Small intestine (tissue), 7 donors: ENCODE results near the gene SRMS. TPM values are rescaled to one million over a fixed set of nuclear protein-coding genes. Genes with fewer than 3 reads are reported as not detected.

Experiments used
- DNase-seq, 2 donors: peaks; one replicate each; pipeline versions ENCODE4 v3.0.0 to v3.0.0-alpha.2; 2013
- FAIRE-seq: peaks from 2 replicates; lab custom pipeline; 2012; peaks lifted over from hg19 to GRCh38; lab: Jason Lieb, UNC
- H3K27ac ChIP-seq, 3 donors: one replicate each; pipeline ENCODE4 v1.5.1; 2013; ENCODE audit warnings: low read length in 2 of 3, mild to moderate bottlenecking in 2 of 3, control low read depth in 1 of 3, inconsistent platforms in 1 of 3, low read depth in 1 of 3, moderate library complexity in 1 of 3
- H3K27me3 ChIP-seq, 3 donors: one replicate each; pipeline ENCODE4 v1.6.1; 2013; ENCODE audit warnings: low read length in 3 of 3, inconsistent platforms in 1 of 3; ENCODE audit not compliant: control insufficient read depth in 3 of 3, insufficient read depth in 3 of 3
- H3K36me3 ChIP-seq, 3 donors: one replicate each; pipeline ENCODE4 v1.6.1; 2013; ENCODE audit warnings: low read length in 3 of 3, inconsistent platforms in 1 of 3, low read depth in 1 of 3, mild to moderate bottlenecking in 1 of 3, moderate library complexity in 1 of 3; ENCODE audit not compliant: control insufficient read depth in 3 of 3, insufficient read depth in 2 of 3
- H3K4me1 ChIP-seq, 3 donors: one replicate each; pipeline ENCODE4 v1.6.1; 2013; ENCODE audit warnings: low read length in 2 of 3, inconsistent platforms in 1 of 3, low read depth in 1 of 3, mild to moderate bottlenecking in 1 of 3, moderate library complexity in 1 of 3; ENCODE audit not compliant: control insufficient read depth in 3 of 3, insufficient read depth in 2 of 3
- H3K4me3 ChIP-seq, 3 donors: one replicate each; pipeline ENCODE4 v1.5.1; 2013; ENCODE audit warnings: low read length in 3 of 3, control low read depth in 1 of 3, inconsistent platforms in 1 of 3, low read depth in 1 of 3, mild to moderate bottlenecking in 1 of 3, moderate library complexity in 1 of 3
- H3K9me3 ChIP-seq, 2 donors: one replicate each; pipeline ENCODE4 v1.6.1; 2013; ENCODE audit warnings: low read depth in 1 of 2, low read length in 1 of 2; ENCODE audit not compliant: control insufficient read depth in 2 of 2, insufficient read depth in 1 of 2
- WGBS, 3 donors: extraction: QIAGEN DNeasy Blood & Tissue Kit; methylation state at CpG; one replicate each; pipeline ENCODE4 v1.1.7; 2013; 5-methylcytosine and 5-hydroxymethylcytosine counted together
- polyA plus RNA-seq, 4 donors: library from polyadenylated mRNA; stranded (reverse) in 3 of 4; unstranded in 1 of 4; fragments of 200-250 nt in 3 of 4; fragments of 120-200 nt in 1 of 4; gene quantifications; one replicate each; pipeline versions ENCODE4 v1.2.1 to v1.2.3, GENCODE V29; 2013
- donor health status: healthy with polysubstance abuse.
- donor health status: control.
- donor health status: control.
- donor health status: Bipolar disorder and iron deficiency.
- donor health status: healthy.

SRMS gene
- polyA plus RNA-seq, 4 donors: 0.18 TPM; not detected in 3

DNA sequence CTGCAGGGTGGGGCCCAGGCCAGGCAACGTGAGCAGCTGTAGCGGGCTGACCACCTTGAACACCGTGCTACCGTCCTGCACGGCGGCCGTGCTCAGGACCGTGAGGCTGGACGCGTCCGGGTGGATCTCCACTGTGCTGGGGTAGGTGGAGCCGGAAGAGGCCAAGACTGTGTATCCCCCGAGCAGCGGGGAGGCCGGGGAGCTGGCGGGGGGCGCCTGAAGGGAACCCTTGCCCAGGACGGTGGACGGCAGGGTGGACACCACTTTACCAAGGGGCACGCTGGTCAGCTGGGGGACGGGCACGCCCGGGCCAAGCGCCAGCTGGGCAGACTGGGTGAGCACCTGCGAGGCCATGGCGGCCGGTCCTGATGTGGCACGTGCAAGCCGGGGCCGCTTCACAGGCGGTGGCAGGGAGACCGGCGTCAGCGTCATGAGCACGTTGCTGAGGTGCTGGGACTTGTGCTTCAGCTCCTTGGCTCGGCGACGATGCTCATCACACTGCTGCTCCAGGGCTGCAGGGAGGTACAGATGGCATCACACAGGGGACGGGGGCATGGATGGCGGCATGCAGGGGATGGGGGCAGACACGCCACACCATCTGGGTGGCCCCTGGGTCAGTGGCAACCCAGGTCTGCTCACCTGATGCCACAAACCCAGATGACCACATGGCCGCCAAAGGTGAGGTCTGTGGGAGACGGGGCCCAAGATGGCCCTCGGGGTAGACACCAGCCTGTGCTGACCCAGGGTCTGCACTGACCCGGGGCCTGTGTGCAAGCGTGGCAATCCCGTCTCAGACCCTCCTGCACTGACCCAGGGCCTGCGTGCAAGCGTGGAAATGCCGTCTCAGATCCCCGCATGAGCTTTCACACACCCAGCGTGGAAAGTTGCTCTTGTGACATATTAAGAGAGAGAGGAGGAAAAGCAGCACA, 42.9 kb upstream of the SRMS start:
- Histone ChIP-seq H3K36me3 (peaks cover 6 to 82% (median 10%) of the 10 kb centered on the region in 3 donors), H3K4me1 (no peaks in the 10 kb centered on the region), H3K27me3 (no peaks in the 10 kb centered on the region), H3K9me3 (no peaks in the 10 kb centered on the region), H3K4me3 (no peak overlapping the region), H3K27ac (no peak overlapping the region)
- WGBS, 3 donors: 91 to 94% (median 94%) methylated on average over 50 to 52 of the region's 52 CpGs
- DNase-seq (no peak), FAIRE-seq (no peak)

DNA sequence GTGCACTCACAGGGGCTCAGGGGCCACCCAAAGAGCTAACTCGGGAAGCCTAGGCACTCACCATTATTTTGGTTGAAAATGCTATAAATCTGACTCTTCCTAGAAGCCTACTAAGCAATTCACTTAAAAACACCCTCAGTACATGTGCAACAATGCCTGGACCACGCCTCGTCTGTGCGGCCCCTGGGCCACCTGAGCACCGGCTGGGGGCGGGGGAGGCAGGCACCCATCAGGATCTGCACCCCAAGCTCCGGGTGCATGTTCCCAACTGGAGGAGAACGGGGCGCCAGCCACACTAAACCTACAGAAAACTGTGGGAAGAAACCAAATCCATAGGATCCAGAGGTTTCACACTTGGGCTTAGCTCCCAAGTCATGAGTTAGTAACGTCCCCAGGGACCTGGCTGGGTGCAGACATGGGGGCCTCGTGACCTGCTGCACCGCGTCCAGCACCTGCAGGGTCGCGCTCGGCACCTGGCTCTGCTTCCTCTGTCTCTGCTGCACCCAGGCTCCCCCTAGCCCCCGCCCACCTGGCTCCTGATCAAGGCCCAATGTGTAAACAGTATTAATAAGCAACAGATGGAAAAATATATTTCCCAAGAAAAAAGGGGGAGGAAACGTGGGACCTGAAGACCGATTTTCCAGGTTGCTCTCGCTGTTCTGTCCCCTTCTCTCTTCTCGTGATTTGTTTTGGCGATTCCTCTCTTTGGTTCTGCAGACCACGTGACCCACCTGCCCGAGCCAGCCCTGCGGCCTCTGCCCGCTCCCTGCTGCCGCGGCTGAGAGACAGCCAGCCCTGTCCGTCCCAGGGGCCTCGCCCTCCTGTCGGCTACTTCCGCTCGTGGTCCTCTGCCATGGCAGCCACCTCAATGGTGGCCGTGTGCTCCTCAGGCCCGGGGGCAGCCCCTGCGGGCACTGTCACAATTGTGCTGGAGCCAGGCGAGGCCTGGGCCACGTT, 42.0 kb upstream of the SRMS start:
- no peak overlapping the region for H3K4me3 ChIP-seq
- 90 to 91% (median 90%) methylated on average over 37 to 38 of the region's 38 CpGs for WGBS, 3 donors
- no peak for DNase-seq
- H3K36me3 ChIP-seq: peaks cover 5 to 73% (median 6%) of the 10 kb centered on the region in 3 donors
- no peaks in the 10 kb centered on the region for H3K4me1 ChIP-seq
- H3K27ac ChIP-seq: no peak overlapping the region
- no peaks in the 10 kb centered on the region for H3K9me3 ChIP-seq
- no peaks in the 10 kb centered on the region for H3K27me3 ChIP-seq
- no peak for FAIRE-seq

DNA sequence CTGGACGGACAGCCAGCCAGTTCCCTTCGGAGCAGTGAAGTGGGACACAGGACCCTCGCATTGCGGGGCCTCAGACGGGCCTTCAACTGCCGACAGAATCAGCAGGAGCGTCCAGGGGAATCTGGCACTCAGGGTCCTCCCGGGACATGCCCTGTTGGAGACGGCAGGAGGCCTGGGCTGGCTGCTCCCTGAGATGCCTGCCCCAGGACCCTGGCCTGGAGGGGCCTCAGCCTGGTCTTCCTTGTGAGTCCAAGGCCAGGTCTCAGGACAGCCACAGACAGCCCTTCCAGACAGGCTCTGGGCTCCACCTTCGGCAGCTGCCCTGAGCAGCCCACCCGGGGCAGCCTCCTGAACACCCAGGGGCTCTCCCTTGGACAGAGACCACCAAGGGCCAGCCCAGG, 41.1 kb upstream of the SRMS start:
- no peak for FAIRE-seq
- 90 to 96% (median 93%) methylated on average over 11 of the region's 11 CpGs for WGBS, 3 donors

DNA sequence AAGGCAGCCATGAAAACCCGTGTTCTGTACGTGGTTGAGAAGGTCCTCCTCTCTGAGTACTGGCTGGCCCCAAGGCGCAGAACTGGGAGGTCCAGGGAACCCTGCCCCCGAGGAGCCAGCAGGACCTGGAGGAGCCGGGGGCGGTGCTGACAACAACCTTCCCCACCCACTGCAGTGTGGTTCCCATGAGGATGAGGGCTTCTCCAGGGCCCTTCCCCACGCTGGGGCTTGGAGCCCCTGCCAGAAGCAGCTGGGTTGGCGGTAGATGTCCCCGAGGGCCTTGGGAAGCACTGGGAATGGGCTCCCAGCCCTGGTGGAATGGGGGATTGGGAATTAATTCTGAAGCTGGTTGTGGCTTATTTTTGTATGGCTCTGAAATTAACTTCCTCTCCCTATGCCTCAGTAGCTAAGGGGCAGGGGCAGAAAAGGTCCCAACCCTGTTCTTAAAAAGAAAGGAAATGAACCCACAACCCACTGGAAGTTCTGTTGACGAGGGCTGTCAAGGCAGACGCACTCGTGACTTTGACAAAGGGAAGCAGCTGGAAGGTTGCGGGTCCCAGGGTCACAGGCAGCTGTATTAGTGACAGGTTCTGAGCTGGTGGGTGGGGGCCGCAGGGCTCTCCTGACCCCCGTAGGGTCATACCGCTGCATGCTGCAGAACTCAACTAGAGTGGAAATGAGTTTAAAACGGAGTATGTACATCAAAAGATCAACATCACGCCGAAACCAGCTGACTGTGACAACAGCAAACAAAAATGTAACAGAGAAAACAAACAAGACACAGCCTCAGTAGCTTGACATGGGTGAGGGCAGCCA, 40.4 kb upstream of the SRMS start:
- H3K9me3 ChIP-seq: no peaks in the 10 kb centered on the region
- H3K27ac ChIP-seq: no peak overlapping the region
- FAIRE-seq: no peak
- H3K4me1 ChIP-seq: no peaks in the 10 kb centered on the region
- H3K4me3 ChIP-seq: no peak overlapping the region
- H3K27me3 ChIP-seq: no peaks in the 10 kb centered on the region
- DNase-seq: no peak
- 70 to 78% (median 73%) methylated on average over 19 of the region's 19 CpGs for WGBS, 3 donors
- H3K36me3 ChIP-seq: peaks cover 5 to 59% (median 6%) of the 10 kb centered on the region in 3 donors

More for the DNA sequence above, 41.1 kb upstream of the SRMS start:
- H3K4me3 ChIP-seq: no peak overlapping the region
- no peak overlapping the region for H3K27ac ChIP-seq
- H3K4me1 ChIP-seq: no peaks in the 10 kb centered on the region
- H3K27me3 ChIP-seq: no peaks in the 10 kb centered on the region
- peaks cover 5 to 64% (median 6%) of the 10 kb centered on the region in 3 donors for H3K36me3 ChIP-seq
- H3K9me3 ChIP-seq: no peaks in the 10 kb centered on the region
- DNase-seq: no peak

DNA sequence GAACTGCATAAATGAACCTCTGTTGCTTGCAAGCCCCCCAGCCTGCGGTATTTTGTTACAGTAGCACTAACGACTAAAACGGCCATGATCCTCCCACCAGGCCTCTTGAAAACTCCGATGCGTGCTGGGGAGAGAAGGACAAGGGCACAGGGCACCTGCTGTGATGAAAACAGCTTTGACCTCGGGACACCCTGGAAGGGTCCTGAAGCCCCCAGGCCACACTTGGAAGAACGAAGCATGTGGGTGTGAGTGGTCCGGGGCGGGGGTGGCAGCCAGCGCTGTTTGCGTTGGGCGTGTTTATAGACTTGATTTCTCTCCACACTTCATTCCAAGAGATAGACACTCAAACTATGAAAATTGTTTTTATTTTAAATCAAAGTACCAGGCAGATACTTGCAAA, 39.7 kb upstream of the SRMS start:
- H3K9me3 ChIP-seq: no peaks in the 10 kb centered on the region
- no peak for DNase-seq
- H3K36me3 ChIP-seq: peaks cover 3 to 52% (median 5%) of the 10 kb centered on the region in 3 donors
- H3K4me3 ChIP-seq: no peak overlapping the region
- no peak for FAIRE-seq
- 91 to 97% (median 93%) methylated on average over 12 of the region's 12 CpGs for WGBS, 3 donors
- H3K27me3 ChIP-seq: no peaks in the 10 kb centered on the region
- no peaks in the 10 kb centered on the region for H3K4me1 ChIP-seq
- H3K27ac ChIP-seq: no peak overlapping the region

DNA sequence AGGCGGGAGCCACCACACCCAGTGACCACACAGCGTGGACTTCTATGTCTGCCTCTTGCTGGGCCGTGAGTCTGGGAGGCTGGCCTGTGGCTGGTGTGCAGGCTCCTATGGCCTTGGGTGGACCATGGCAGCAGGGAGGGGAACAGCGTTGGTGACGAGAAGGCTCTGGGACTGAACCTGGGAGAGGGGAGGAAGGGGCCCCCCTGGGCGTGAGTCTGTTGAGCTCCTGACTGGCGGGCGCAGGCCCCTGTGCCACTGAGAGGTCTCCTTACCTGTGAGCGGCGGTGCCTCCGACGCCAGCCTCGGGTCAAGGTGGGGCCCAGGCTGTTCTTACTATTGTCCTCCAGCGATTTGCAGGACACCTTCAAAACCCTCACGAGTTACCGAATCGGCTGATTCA, 39.2 kb upstream of the SRMS start:
- Histone ChIP-seq H3K9me3 (no peaks in the 10 kb centered on the region), H3K4me3 (no peak overlapping the region), H3K27ac (no peak overlapping the region), H3K36me3 (peaks cover 3 to 48% (median 5%) of the 10 kb centered on the region in 3 donors), H3K4me1 (no peaks in the 10 kb centered on the region), H3K27me3 (no peaks in the 10 kb centered on the region)
- FAIRE-seq: no peak
- no peak for DNase-seq
- WGBS, 3 donors: 85 to 94% (median 88%) methylated on average over 11 to 17 of the region's 17 CpGs

DNA sequence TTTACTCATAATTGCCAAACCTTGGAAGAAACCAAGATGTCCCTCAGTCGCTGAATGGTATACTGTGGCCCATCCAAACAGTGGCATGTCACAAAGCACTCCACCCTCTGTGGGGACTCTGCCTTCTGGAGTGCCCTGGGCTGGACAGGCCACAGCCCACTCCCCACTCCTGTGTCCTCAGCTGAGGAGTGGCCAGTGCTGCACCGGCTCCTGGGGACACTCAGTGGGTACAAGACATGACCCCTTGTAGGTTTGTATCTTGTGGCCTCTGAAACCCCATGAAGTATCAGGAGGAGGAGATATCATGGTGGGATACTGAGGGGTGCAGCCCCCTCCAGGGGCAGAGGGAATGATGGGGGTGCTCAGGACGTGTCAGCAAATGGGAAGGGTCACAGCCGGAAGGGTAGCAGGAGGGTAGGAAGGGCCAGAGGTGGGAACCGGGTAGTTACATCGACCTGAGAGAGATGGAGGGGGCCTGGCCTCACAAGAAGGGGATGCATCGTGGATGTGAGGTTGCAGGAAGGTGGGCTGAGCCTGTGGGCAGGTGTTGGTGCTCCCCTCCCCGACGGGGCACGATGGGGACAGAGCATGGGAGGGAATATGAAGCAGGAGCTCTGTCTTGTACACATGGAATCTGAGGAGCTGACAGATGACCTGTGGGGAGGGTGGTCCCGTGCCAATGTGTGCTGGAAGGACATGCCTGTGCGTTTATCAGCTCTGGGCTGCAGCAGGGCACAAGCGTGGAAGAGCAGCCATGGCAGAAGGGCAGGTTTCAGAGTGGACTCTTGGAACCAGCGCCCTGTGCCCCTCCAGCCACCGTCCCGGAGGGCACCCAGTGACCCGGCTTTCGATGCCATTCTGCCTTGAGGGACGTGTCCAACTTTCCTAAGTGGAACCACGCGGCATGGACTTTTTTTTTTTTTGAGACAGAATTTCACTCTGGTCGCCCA, 38.3 kb upstream of the SRMS start:
- FAIRE-seq (no peak), DNase-seq (no peak)
- WGBS, 3 donors: 73 to 83% (median 77%) methylated on average over 22 of the region's 22 CpGs
- Histone ChIP-seq H3K4me1 (no peaks in the 10 kb centered on the region), H3K27me3 (peaks cover 0 to 3% (median 0%) of the 10 kb centered on the region in 3 donors), H3K9me3 (no peaks in the 10 kb centered on the region), H3K4me3 (no peak overlapping the region), H3K36me3 (peaks cover 3 to 41% (median 5%) of the 10 kb centered on the region in 3 donors), H3K27ac (no peak overlapping the region)
